Upper lobe of right lung (tissue), 1 donor: ENCODE results near the gene TOGARAM2. TPM values are rescaled to one million over a fixed set of nuclear protein-coding genes. Genes with fewer than 3 reads are reported as not detected.
A peak's percentile ranks its signal among the peaks of the same experiment; 100 is the strongest.

Experiments
- ATAC-seq: fragments of 200-7000 bp; cut with Tn5 transposase; one replicate; pipeline ENCODE4 v1.9.1; 2020; ENCODE audit warnings: mild to moderate bottlenecking, moderate library complexity
- DNase-seq: peaks from one replicate; pipeline ENCODE4 v3.0.0-alpha.2; 2020
- H3K27ac ChIP-seq: fragments of 200-600 bp; one replicate; pipeline ENCODE4 v1.8.0; 2022
- H3K27me3 ChIP-seq: fragments of 200-600 bp; one replicate; pipeline ENCODE4 v1.8.0; 2022; ENCODE audit warnings: mild to moderate bottlenecking
- H3K36me3 ChIP-seq: fragments of 200-600 bp; one replicate; pipeline ENCODE4 v1.8.0; 2022
- H3K4me1 ChIP-seq: fragments of 200-600 bp; one replicate; pipeline ENCODE4 v1.8.0; 2022
- H3K4me3 ChIP-seq: fragments of 200-600 bp; one replicate; pipeline ENCODE4 v1.8.0; 2022; ENCODE audit warnings: mild to moderate bottlenecking
- H3K9me3 ChIP-seq: fragments of 200-600 bp; one replicate; pipeline ENCODE4 v1.8.0; 2022
- intact Hi-C: fragments of 100-400 bp; cut with DNase I; formaldehyde crosslinking; loops from one replicate; pipeline ENCODE4 v1.11.0; 2022
- total RNA-seq: library from RNA; stranded (reverse); fragmentation: NEBNext Ultra II Directional; extraction: Animal tissue kit (Norgen Biotek cat#: 25700); gene quantifications from one replicate; pipeline ENCODE4 v1.2.1, GENCODE V29; 2021
- TF ChIP-seq, protein P1 (sequence below): fragments of 200-600 bp; IDR thresholded peaks from one replicate; pipeline ENCODE4 v1.8.0; 2022; ENCODE audit warnings: antibody characterized with exemption
- donor health status: DM: no; HTN: yes; CAD: no; lungs with severe emphysema.

The TOGARAM2 gene
- total RNA-seq, 1 donor from 2014 or later: 0.72 TPM

DNA sequence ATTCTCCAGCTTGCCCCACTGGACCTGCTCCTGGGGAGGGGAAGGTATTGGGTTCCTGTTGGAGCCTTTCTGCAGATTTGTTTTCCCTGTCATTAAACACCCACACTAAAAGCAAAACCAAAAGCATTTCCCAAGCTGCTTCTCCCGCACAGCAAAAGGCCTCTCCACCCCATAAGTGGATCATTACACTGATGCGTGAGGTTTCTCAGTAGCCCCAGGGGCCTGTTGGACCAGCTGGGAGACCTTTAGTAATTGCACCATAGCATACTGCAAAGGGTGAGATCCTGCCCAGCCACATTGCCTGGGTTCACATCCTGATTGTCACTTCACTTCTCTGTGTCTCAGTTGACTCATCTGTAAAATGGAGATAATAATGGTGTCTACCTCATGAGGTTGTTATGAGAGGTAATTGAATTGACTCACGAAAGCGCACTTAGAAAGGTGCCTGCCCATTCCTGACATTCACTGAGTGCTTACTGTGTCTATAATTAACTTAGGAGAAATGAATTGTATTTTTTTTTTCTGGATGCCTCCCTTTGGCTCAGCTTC is 43.9 kb downstream of the TOGARAM2 start:
- Histone ChIP-seq H3K27me3 (no peaks in the 10 kb centered on the region), H3K4me3 (no peak overlapping the region), H3K36me3 (no peaks in the 10 kb centered on the region), H3K4me1 (no peaks in the 10 kb centered on the region), H3K9me3 (no peaks in the 10 kb centered on the region), H3K27ac (no peak overlapping the region)
- DNase-seq (no peak), ATAC-seq (no peak)
- TF ChIP-seq, protein P1, sequence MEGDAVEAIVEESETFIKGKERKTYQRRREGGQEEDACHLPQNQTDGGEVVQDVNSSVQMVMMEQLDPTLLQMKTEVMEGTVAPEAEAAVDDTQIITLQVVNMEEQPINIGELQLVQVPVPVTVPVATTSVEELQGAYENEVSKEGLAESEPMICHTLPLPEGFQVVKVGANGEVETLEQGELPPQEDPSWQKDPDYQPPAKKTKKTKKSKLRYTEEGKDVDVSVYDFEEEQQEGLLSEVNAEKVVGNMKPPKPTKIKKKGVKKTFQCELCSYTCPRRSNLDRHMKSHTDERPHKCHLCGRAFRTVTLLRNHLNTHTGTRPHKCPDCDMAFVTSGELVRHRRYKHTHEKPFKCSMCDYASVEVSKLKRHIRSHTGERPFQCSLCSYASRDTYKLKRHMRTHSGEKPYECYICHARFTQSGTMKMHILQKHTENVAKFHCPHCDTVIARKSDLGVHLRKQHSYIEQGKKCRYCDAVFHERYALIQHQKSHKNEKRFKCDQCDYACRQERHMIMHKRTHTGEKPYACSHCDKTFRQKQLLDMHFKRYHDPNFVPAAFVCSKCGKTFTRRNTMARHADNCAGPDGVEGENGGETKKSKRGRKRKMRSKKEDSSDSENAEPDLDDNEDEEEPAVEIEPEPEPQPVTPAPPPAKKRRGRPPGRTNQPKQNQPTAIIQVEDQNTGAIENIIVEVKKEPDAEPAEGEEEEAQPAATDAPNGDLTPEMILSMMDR: no peak
- intact Hi-C loops: no loop called here

DNA sequence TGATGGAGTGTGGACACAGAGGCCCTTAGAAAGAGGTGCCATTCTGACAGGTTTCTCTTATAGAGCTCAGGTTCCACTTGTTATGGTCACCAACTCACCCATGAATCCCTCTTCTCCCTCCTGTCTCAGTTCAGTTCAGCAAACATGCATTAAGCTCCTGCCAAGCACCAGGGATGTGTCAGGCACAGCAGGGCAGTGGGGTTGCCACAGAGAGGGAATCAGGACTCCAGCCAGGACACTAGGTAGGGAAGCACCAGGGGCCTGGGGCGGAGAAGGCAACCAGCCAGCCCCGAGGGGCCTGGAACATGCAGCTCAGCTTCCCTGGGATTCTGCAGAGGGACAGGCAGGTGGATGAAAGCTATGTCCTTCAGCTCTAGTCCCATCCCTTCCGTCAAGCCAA is 44.6 kb downstream of the TOGARAM2 start:
- ATAC-seq (no peak), DNase-seq (no peak)
- TF ChIP-seq, protein P1: no peak
- Histone ChIP-seq H3K4me1 (no peaks in the 10 kb centered on the region), H3K36me3 (no peaks in the 10 kb centered on the region), H3K27me3 (no peaks in the 10 kb centered on the region), H3K27ac (no peak overlapping the region), H3K9me3 (no peaks in the 10 kb centered on the region), H3K4me3 (no peak overlapping the region)
- intact Hi-C loops: no loop called here

DNA sequence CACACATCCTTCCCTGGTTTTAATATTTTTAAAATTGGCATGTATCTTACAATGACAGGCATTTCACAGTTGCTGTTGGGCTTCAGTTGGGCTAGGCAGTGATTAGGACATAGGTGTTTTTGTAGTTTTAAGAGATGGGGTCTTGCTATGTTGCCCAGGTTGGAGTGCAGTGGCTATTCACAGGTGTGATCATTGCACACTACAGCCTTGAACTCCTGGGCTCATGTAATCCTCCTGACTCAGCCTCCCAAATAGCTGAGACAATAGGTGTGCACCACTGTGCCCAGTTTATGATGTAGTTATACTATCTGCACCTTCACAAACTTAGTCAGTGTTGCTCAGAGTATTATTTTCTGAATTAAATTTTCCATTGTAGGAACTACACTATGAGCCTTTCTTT is 49.9 kb downstream of the TOGARAM2 start:
- ATAC-seq: no peak
- TF ChIP-seq, protein P1: no peak
- Histone ChIP-seq H3K27ac (no peak overlapping the region), H3K27me3 (no peaks in the 10 kb centered on the region), H3K9me3 (no peaks in the 10 kb centered on the region), H3K4me3 (no peak overlapping the region), H3K36me3 (no peaks in the 10 kb centered on the region), H3K4me1 (no peaks in the 10 kb centered on the region)
- intact Hi-C loops: no loop called here
- no peak for DNase-seq

DNA sequence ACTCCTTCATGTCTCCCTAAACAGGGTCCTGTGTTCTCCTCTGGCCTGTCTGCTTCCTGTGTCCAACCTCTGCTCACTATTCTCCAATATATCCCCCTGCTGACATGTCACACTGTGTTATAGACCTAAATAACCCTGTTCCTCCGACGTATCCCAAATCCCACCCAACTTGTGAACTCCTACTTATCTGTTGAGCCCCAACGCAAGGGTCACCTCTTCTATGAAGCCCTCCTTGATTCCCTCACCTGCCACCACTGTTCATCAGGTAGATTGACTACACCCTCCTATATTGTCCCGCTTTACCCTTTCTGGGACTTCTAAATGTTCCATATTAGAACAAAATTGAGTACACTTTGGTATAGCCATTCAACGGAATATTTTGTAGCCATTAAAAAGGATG is 51.1 kb downstream of the TOGARAM2 start:
- no peak overlapping the region for H3K27ac ChIP-seq
- DNase-seq (no peak), ATAC-seq (no peak)
- H3K4me1 ChIP-seq: no peaks in the 10 kb centered on the region
- H3K36me3 ChIP-seq: no peaks in the 10 kb centered on the region
- intact Hi-C loops: no loop called here
- no peaks in the 10 kb centered on the region for H3K9me3 ChIP-seq
- H3K4me3 ChIP-seq: no peak overlapping the region
- H3K27me3 ChIP-seq: no peaks in the 10 kb centered on the region
- TF ChIP-seq, protein P1: no peak

DNA sequence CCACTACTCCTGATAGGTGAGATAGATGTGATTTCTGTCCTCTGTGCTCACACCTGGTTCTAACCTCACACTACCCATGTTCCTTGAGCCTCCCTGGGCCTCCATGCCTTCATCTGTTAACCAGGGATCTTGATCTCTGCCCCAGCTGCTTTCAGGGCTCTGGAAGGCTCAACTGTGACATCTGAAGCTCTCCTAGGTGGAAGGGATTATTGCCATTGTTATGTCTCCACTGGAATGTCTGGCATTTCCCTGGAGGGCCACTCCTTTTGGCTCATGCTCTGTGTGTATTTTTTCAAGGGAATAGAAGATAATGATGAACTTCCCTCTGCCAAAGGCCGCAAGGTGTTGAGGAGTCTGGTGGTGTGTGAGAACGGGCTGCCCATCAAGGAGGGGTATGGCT is 52.1 kb downstream of the TOGARAM2 start:
- Histone ChIP-seq H3K9me3 (no peaks in the 10 kb centered on the region), H3K4me3 (no peak overlapping the region), H3K4me1 (no peaks in the 10 kb centered on the region), H3K27ac (no peak overlapping the region), H3K36me3 (no peaks in the 10 kb centered on the region), H3K27me3 (no peaks in the 10 kb centered on the region)
- TF ChIP-seq, protein P1: no peak
- DNase-seq (no peak), ATAC-seq (peak; percentile 35)
- intact Hi-C loops: no loop called here

DNA sequence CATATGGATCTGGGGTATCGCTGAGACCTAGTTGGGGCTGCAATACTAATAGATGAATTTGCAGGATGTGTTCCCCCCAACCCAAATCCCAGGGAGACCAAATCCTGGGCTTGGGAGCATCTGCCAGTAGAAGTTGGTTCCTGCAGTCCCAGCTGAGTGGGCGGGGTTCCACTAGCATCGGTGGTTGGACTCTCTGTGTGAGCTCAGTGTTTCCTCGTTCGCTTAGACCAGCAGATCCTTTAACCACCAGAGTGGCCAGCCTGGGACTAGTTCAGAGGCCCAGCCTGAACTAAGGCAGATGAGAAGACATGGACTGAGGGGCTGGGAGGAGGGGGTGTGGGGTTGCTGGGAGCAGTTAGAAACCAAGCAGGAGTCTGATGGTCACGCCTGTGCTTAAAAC is 52.6 kb downstream of the TOGARAM2 start:
- Histone ChIP-seq H3K27ac (no peak overlapping the region), H3K27me3 (no peaks in the 10 kb centered on the region), H3K9me3 (no peaks in the 10 kb centered on the region), H3K4me1 (no peaks in the 10 kb centered on the region), H3K4me3 (no peak overlapping the region), H3K36me3 (no peaks in the 10 kb centered on the region)
- TF ChIP-seq, protein P1: no peak
- ATAC-seq (peak; percentile 64), DNase-seq (no peak)
- intact Hi-C loops: no loop called here
